ENCODE results near the gene HSD11B1. TPM values are rescaled to one million over a fixed set of nuclear protein-coding genes. Genes with fewer than 3 reads are reported as not detected.

Gene HSD11B1
- total and polyA plus RNA-seq, 2 donors (not counting 3 experiments of a cell fraction or from before 2014, with no cell fraction given) = not detected

DNA sequence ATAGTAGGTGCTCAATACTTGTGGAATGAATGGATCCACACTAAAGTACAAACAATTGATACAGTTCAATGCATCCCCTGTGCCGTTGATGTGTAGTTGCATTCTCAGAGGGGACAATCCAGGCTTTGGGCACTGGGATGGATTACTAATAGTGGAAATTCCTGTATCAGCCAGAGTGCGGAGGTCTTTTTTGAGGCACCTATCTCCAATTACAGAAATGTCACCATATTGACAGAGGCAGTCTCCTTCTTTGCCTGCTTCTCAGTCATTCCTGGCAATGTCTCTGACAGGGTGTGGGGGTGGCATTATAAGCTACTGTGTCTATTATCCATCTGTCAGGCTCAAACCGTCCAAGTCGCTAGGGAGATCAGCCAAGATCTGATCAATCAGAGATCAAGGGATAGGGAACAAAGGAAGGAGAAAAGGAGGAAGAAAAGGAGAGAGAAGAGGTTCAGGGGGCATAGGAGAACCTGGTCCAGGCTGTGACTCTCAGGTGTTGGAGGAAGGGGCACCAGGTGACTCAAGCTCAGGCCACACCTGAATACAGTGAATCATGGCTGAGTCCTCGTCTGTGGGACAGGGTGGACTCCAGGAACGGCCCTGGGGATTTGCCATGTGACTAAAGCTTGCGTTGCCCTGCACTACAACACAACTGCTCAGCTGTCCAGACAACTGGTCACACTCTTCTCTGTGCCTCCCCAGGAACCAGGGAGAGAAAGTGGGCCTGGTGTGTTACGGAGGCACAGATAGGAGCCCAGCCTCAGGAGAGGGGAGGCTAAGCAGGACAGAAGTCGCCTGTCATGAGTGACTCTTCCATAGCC is 49.0 kb upstream of the HSD11B1 start:
- BruUV-seq (replicated peaks) = no TSS peak
- dilution Hi-C loops (cut with MboI; ENCODE audit: extremely low pct_ligation_motif_present, low sequenced_read_pairs) (no loop called here), intact Hi-C loops (cut with micrococcal nuclease) (no loop called here)
- no peaks in the 10 kb centered on the region for H3K9me1 ChIP-seq (replicated peaks; ENCODE audit: control insufficient read depth, extremely low read depth, insufficient read depth, low read length)
- H3K36me3 ChIP-seq (ENCODE audit: control insufficient read depth in 2 of 2, extremely low read depth in 1 of 2, insufficient read depth in 2 of 2, low read length in 2 of 2) = no peaks in the 10 kb centered on the region
- ChIA-PET POLR2A (no interaction called here), CTCF (interaction anchor here (1.4 kb wide), 1 partner anchor 9 kb away, joined by 3 read pairs; no protein-coding TSS in a partner anchor)
- H3K4me2 ChIP-seq (ENCODE audit: insufficient read depth, low read length) = no peak overlapping the region
- H2AFZ ChIP-seq (ENCODE audit: low read depth, low read length) = no peak overlapping the region
- no peak overlapping the region for H3K4me3 ChIP-seq (replicated peaks in 1 of 3; ENCODE audit: insufficient read depth in 1 of 3, low read depth in 1 of 3, low read length in 3 of 3)
- no peak for DNase-seq (ENCODE audit: low read depth, low spot score)
- TF ChIP-seq MYC (IDR thresholded peaks at IDR 0.05; ENCODE audit: low read depth, low read length) (no peak), GATA2 (IDR thresholded peaks at IDR 0.05; ENCODE audit: insufficient read depth, insufficient read length, low read depth, low read length) (no peak), FOS (IDR thresholded peaks at IDR 0.05; ENCODE audit: borderline replicate concordance, insufficient read depth, low read length) (no peak), POLR2AphosphoS5 (IDR thresholded peaks at IDR 0.05; ENCODE audit: insufficient read depth, low read depth, low read length) (no peak)
- TF ChIP-seq, protein P1, sequence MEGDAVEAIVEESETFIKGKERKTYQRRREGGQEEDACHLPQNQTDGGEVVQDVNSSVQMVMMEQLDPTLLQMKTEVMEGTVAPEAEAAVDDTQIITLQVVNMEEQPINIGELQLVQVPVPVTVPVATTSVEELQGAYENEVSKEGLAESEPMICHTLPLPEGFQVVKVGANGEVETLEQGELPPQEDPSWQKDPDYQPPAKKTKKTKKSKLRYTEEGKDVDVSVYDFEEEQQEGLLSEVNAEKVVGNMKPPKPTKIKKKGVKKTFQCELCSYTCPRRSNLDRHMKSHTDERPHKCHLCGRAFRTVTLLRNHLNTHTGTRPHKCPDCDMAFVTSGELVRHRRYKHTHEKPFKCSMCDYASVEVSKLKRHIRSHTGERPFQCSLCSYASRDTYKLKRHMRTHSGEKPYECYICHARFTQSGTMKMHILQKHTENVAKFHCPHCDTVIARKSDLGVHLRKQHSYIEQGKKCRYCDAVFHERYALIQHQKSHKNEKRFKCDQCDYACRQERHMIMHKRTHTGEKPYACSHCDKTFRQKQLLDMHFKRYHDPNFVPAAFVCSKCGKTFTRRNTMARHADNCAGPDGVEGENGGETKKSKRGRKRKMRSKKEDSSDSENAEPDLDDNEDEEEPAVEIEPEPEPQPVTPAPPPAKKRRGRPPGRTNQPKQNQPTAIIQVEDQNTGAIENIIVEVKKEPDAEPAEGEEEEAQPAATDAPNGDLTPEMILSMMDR (IDR thresholded peaks at IDR 0.05; ENCODE audit: extremely low read depth in 1 of 2, insufficient read depth in 1 of 2, low read depth in 1 of 2, low read length in 2 of 2) = no peak
- TF ChIP-seq, protein P2, sequence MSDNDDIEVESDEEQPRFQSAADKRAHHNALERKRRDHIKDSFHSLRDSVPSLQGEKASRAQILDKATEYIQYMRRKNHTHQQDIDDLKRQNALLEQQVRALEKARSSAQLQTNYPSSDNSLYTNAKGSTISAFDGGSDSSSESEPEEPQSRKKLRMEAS (IDR thresholded peaks at IDR 0.05; ENCODE audit: insufficient read depth, insufficient read length) = no peak
- H3K27me3 ChIP-seq (ENCODE audit: control insufficient read depth in 2 of 2, insufficient read depth in 2 of 2, low read length in 2 of 2) = no peaks in the 10 kb centered on the region
- H3K9ac ChIP-seq (replicated peaks; ENCODE audit: extremely low read depth, insufficient read depth, low read length) = no peak overlapping the region
- no peaks in the 10 kb centered on the region for H3K79me2 ChIP-seq (ENCODE audit: control insufficient read depth, insufficient read depth, low read length)
- no peaks in the 10 kb centered on the region for H3K9me3 ChIP-seq (replicated peaks; ENCODE audit: control insufficient read depth, insufficient read depth, low read length)
- no peaks in the 10 kb centered on the region for H4K20me1 ChIP-seq (replicated peaks; ENCODE audit: control insufficient read depth, extremely low read depth, insufficient read depth, low read length)
- FAIRE-seq = no peak
- peaks cover 17% of the 10 kb centered on the region for H3K4me1 ChIP-seq (ENCODE audit: control insufficient read depth, extremely low read depth, insufficient read depth, low read length)
- no peak overlapping the region for H3K27ac ChIP-seq (ENCODE audit: insufficient read depth, low read depth, low read length)

Measured in endothelial cell of umbilical vein (primary cell).